NOMO-1 (cell line): ENCODE results near the gene WDR18.

ENCODE experiments used
- DNase-seq, 2 experiments: peaks; one replicate each; lab custom pipeline; 2025; ENCODE audit not compliant: unreplicated experiment in 2 of 2; lab: John Stamatoyannopoulos, UW

The WDR18 gene

DNA sequence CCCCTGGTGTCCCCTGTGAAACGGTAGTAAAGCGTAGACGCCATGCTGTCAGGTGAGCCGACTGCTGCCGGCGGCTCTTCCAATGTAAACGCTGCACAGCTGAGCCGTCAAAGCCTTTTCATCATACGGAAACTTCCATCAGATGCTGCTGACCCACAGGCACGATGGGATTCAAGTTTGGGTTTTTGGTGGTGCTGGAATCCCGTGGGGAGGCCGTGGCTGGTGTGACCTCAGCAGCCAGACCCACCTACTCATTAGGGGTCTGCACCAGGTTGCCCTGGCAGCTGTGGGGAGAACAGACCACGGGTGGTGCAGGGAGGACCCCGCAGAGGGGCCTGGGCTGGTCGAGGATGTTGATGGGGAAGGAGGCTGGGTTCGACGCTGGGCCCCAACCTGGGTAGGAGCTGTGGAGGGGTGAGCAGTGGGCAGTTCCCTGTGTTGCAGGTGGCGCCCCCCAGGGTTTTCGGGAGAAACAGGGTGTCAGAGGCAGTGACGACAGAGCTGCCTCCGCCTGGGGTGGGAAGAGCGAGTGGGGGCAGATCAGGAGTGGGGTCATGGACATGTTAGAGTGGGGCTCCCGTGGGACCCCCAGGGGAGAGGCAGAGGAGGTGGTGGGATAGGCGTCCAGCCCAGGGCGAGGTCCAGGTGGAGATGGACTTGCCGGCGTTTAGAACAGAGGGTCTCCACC is 22.7 kb downstream of the WDR18 start:
- no peak for DNase-seq

DNA sequence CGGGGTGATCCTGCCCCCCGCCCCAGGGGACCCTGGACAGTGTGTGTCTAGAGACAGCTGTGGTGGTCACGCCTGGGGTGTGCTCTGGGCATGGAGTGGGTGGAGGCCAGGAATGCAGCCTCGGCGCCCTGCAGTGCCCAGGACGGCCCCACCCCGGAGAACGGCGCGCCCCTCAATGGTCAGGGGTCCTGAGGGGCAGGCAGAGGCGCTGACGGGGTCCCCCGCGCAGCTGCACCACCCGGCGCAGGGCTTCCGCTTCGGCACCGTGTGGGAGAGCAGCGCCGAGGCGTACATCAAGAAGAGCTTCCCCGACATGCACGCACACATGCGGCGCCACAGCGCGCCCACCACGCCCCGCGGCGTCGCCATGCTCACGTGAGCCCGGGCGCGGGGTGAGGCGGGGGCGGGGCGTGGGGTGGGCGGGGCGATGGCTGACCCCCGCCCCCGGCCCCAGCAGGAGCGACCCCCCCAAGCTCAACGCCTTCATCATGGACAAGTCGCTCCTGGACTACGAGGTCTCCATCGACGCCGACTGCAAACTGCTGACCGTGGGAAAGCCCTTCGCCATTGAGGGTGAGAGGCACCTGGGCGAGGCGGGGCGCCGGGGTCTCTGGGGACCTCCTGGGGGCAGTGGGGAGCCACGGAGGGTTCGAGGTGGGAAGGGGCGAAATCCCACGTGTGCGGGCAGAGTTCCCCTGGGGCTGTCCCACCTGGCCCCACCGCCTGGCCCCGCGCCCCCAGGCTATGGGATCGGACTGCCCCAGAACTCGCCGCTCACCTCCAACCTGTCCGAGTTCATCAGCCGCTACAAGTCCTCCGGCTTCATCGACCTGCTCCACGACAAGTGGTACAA is 23.5 kb downstream of the WDR18 start:
- no peak for DNase-seq

DNA sequence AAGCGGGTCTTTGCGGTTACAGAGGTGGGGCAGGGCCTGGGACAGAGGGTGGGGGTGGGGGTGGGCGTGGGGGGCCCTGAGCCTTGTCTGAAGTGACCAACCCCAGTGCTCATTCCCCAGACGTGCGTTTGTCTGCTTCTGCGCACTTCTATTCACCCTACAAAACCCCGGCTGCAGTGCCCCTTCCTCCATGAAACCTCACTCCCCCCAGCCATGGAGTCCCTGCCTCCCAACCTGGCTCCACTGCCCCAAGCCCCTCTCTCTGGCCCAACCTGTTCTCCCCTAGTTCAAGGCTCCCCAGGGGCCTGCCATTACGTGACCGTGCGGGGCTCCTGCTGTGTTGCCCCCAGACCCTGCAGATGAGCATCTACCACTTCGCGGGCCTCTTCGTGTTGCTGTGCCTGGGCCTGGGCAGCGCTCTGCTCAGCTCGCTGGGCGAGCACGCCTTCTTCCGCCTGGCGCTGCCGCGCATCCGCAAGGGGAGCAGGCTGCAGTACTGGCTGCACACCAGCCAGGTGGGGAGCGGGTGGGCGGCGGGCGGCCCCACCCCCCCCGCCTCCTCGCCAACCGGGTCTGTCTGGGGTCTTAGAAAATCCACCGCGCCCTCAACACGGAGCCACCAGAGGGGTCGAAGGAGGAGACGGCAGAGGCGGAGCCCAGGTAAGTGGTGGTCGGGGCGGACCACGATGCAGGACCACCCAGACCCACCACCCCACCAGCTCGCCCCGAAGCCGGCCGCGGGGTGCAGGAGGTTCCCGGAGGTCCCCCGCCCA is 24.3 kb downstream of the WDR18 start:
- DNase-seq: no peak

DNA sequence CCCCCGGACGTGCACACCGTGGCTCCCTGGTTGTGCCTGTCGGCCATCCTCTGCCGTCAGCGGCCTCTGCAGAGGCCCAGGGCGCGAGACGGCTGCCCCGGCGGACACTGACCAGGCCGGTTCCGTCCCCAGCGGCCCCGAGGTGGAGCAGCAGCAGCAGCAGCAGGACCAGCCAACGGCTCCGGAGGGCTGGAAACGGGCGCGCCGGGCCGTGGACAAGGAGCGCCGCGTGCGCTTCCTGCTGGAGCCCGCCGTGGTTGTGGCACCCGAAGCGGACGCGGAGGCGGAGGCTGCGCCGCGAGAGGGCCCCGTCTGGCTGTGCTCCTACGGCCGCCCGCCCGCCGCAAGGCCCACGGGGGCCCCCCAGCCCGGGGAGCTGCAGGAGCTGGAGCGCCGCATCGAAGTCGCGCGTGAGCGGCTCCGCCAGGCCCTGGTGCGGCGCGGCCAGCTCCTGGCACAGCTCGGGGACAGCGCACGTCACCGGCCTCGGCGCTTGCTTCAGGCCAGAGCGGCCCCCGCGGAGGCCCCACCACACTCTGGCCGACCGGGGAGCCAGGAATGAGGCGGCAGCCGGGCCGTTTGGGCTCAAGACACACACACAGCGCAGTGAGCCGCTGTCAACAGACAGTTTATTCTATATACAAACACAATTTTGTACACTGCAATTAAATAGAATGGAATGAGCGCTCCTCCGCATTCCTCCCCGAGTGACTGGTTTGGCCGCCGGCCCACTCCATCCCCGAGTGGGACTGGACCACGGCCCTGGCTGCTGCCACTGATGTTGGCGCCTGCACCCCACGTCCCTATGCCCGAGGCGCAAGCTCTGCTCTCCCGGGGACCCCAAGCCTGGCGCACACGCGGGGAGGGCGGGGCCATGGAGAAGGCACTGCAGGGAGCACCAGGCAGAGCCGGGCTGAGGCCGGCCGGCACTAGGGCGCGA is 25.2 kb downstream of the WDR18 start:
- DNase-seq: no peak

DNA sequence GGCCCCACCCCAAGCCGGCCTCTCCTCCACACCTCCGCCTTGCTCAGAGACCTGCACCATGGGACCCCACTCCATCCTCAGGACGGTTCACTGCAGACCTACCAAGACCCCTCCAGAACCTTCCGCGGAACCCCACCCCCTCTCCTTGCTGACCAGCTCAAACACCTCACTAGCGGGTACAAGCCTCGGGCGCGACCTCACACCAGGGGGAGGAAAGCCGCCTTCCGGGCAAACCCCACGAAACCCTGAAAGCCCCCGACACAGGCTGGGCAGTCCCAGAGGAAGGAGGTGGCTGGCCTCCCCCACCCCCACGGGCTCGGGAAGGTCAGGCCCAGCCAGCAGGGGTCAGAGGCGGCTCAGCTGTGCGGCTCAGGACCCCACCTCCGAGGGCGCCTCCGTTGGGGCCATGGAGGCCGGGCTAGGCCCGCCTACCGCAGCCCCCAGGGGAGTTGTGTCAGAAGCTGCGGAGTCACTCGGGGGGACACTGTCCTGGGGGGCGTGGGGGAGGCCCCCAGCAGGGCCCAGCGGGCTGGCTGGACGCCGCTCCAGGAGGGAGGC is 25.9 kb downstream of the WDR18 start:
- no peak for DNase-seq

DNA sequence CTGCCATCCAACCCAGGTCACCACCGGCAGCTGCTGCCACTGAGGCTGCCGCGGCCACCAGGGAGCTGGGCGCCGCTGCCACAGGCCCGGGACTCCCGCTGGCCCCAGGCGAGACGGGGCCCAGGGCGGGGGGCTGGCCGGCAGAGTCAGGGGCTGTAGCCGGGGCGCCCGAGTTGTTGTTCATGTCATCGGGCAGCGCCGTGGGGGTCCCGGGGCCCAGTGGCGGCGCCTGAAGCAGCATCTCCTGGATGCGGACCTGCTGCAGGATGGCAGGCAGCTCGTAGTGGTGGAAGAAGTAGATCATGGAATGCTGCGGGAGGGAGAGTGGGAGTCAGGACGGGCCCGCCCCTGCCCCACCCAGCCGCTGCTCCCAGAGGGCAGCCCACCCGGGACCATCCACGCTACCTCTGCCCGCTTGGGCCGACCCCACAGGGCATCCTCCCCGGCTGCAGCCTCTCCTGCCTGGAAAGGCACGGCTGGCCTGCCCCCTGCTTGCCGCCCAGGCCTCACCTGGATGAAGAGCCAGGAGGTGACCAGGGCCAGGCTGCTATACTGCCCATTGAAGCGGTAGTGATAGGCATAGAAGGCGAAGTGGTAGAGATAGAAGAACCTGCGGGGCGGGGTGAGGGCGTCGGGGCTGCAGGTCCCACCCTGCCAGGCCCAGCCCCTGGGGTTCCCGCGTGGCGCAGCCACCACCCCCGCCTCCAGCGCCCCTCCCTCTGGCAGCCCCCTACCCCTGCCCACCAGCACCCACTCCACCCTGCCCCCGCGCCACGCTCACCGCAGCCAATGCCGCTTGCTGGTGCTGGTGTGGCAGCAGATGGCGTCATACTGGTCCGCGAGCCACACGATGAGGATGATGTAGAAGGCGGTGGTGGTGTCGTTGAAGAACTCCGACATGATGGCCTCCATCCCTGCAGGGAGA is 26.7 kb downstream of the WDR18 start:
- no peak for DNase-seq

DNA sequence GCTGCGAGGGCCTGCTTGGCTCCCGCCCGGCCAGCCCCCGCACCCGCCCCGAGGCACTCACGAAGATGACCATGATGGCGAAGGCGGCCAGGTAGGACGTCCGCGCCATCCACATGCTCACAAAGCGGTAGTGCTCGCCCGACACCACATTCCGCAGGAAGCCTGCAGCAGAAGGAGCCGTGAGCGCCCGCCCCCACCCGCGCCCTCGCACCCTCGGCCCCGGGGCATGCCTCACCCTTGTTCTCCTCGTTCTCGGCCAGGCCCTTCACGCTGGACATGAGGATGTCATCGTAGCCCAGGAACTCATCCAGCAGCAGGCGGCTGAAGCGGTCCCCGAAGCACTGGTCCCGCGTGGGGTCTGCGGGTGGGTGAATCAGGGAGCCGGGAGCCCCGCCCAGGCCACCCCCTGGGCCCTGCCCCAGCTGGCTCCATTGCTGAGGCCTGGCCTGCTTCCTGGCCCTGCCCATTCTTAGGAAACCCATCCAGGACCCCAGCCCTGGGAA is 27.7 kb downstream of the WDR18 start:
- no peak for DNase-seq

DNA sequence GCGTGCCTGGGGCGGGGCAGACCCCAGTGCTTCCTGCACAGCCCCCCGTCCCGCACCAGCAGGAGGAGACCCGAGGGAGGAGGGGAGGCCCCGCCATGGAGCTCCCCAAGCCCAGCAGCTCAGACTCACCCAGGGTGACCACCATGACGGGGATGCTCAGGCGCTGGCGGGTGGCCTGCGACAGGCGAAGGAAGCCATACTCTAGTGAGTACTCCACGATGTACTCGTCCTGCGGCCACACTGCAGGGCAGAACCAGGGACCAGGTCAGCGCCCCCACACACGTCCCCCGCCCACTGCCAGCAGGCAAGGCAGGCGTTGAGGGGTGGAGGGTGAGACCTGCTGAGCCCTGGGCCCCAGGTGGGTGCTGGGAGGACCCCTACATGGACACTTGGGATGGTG is 28.2 kb downstream of the WDR18 start:
- no peak for DNase-seq

DNA sequence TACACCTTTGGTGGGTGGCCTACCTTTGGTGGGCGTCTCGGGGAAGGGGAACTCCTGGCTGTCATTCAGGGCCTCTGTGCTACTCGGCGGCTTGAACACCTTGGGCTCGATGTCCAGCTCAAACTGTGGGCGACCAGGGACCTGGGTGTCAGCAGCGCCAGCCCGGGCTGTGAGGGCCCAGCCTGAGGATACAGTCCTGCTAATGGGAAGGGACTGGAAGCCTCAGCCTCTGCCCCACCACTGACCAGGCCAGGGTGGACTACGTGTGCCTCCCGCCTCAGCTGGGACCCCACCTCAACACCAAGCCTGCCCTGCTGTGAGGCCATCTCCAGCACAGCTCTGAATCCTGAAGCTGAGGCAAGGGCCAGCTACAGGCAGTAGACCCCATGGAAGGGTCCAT is 29.1 kb downstream of the WDR18 start:
- DNase-seq: no peak

DNA sequence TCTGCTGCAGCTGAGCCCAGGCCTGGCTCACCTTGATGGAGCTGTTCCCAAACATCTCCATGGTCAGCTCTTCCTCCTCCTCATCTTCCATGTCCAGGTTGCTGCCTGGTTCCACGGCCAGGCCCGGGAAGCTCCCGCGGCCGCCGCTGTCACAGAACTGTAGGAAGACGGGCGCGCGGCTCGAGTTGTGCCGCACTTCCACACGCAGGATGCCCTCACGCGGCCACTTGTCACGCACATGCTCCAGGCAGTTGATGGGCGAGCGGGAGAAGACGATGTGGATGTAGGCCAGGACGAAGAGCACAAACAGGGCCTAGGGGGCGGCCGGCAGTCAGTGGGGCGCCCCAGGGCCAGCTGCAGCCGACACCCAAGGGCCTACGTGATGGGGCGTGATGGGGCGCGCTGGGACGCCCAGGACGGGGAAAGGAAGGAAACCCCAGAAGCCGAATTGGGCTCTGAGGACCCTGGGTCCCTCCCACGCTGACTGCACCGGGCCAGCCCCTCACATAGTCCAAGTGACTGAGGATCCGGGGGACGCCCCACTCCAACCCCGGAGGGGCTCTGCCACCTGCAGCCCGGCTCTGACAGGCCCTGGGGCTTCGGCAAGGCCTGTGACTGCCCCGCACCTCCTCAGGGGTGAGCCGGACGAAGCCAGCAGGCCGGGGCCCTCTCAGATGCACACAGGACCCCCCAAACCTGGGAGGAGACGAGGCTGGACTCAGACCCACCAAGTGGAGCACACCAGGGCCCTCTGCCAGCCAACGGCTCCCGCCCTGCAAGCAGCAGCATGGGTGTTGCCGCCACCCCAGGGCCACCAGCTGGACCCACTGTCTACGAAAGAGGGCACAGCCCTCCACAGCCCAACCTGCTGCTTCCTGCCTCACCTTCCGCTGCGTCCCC is 30.3 kb downstream of the WDR18 start:
- DNase-seq: no peak

DNA sequence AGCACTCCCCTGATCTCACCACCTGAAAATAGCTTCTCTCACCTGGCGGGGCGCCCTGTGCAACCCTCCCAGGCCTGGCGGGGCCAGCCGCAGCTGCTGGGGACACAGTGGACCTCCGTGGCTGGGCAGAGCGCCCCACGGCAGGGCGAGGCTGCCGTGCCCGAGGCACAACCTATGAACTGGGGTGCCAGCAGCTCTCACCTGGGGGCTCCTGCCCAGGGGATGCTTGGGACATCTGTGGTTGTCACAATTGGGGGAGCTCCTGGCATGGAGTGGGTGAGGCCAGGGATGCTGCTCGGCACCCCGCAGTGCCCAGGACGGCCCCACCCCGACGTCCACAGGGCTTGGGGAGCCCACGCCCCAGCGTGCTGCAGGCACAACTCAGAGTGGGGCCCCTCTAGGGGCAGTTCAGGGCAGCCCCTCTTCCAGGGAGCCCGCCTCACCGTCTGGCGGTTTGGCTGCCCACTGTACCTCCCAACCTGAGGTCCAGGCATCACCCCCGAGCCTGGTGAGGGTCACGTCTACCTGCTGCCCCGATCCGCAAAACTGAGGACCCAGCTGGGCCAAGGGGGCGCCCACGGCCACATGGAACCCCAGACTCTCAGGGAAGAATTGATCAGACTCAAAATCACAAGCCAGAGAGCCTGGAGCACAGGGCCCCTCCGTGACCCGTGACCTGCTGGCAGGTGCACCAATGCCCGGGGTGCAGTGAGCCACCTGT is 31.1 kb downstream of the WDR18 start:
- DNase-seq: no peak

DNA sequence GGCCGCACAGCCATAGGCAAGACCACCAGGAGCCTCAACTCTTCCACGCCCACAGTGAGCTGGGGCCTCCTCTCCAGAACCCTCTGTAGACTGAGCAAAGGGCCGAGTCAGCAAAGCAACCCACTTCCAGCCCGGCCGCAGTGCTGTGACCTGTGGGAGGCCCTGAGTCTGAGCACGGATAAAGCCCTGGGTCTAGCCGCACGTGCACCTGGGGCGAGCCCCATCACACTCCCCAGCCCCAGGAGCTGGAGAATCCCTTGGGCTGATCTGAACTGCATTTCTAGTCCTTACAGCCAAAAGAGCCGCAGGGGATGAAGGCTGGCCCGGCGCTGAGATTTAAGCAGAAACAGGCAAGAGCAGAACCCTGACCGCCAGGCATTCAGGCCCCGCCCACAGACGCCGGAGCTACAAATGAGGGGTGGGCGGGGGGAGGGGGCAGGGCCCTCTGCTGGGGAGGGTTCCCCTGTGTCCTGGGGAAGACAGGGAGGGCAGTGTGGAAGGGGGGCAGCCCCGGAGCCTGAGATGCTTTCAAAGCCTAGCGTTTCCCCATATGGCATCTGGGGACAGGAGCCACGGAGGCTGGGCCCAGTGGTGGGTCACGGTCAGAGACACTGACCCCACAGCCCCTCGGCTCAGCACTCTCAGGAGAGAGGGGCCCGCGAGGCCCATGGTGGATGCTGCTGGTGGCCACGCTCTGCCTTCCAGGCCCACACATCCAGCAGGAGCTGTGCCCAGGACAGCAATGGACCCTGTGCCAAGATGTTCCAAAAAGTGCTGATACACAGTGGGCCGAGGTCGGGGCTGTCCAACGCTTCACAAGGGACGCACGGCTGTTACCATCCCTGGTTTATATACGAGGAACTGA is 31.9 kb downstream of the WDR18 start:
- no peak for DNase-seq

DNA sequence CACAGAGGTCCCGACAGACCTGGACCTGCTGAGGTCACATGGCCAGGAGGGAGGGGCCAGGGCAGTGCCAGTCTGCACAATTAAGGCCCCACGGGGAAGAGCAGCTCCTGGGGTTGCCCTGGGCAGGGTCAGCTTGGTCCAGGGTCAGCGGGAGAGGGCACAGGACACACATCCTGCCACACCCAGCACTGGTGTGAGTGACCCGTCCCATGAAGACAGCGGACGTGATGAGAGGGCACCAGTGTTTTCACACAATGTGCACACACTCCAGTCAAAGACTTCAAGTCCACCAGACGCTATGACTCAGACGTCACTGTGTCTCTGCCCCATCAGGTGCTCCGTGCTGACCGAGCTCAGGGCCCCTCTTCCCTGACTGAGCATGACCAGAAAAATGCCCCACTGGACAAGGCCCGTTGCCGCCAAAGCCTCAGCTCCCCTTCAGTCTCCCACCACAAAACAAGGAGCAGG is 32.5 kb downstream of the WDR18 start:
- DNase-seq: no peak

DNA sequence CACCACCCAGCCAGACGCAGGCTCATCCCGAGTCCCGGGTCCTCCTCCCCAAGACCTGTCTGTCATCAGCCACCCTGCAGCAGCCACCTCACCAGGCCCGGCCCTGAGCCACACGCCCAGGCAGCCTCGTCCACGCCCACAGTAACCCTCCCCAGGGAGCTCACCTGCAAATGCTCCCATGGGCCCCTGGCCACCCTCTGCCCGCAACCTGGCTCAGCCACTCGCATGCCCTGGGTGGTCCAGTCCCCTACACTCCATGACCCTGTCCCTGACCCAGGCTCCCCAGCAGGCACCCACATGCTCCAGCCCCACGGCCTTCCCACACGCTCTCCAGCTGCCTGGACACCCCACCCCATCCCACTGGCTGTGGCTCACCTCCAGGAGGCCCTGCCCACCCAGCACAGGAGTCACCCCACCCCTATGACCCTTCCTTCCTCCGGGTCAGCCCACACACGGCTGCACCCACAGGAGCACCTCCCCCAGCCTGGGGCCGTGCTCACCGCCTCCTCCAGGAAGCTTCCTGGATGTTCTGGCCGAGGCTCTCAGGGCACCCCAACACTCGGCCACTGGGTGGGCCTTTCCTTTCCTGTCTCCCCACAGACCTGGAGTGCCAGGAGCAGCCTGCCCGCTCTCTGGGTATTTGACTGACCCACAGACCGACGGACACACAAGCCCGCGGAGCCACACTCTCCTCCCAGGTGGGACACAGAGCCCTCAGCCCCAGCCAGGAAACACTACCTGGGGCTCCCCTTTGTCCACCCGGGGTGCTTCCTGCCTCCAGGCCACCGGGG is 33.2 kb downstream of the WDR18 start:
- no peak for DNase-seq

DNA sequence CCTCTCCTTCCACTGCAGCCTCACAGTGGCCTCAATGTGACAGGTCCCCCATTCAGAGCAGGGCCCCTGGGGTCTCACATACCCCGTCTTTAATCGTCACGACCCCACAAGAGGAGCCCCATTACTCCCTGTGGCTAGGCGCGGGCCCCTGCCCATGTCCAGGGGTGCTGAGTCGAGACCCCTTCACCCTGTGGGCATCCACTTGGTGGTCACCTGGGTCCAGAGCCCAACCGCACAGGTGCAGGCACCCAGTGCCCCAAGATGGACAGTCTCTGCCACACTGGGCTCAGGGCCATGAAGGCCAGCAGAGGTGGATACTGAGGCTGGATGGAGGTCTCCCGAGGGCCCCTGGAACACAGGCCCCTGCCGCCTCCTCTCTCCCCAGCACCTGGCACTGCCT is 33.8 kb downstream of the WDR18 start:
- no peak for DNase-seq
